ENCODE measurements around the gene MMP28.

MMP28 gene

DNA sequence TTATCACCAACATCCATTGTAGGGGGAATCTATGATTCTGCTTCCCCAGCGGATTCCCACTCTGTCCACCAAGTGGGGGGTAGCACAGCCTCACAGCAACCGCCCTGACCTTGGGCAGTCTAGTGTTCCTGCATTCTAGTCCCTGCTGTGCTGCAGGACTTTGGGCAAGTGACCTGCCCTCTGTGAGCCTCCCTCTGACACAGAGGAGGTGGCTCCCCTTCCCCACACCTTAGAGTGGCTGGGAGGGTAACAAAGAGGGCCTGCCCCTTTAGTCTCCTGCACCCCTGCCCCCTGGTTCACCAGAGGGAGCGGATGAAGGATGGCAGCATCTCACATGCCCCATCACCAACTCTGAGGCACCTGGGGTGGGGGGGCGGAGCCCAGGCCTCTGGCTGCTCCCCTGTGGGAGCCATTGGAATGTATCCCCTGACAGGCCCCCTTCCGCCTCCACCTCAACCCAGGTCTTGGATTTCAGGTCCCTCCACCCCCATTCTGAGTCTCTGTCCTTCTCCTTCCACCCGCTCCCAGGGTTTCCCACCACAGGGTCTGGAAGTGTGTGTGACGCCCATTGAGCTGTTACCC lies 52.5 kb downstream of the MMP28 start:
- no peak for DNase-seq (ENCODE audit: low spot score)

DNA sequence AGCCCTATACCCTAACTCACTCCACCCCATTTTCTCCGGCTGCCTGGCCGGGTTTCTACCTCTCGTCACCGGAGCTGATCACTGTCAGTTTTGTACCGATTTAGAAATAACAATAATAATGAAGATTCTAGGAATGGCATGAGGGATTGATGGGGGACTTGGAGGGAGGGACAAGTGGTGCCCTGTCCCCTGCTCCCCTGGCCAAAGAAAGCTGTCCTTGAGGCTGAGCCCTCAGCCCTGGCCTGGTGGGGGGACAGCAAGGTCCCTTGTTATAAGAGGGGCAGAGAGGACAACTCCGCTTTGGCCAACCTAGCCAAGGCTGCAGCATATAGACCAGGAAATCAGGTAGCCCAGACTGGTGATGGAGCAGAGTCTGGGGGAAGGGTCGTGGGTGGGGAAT lies 52.9 kb downstream of the MMP28 start:
- DNase-seq (ENCODE audit: low spot score), result no peak

DNA sequence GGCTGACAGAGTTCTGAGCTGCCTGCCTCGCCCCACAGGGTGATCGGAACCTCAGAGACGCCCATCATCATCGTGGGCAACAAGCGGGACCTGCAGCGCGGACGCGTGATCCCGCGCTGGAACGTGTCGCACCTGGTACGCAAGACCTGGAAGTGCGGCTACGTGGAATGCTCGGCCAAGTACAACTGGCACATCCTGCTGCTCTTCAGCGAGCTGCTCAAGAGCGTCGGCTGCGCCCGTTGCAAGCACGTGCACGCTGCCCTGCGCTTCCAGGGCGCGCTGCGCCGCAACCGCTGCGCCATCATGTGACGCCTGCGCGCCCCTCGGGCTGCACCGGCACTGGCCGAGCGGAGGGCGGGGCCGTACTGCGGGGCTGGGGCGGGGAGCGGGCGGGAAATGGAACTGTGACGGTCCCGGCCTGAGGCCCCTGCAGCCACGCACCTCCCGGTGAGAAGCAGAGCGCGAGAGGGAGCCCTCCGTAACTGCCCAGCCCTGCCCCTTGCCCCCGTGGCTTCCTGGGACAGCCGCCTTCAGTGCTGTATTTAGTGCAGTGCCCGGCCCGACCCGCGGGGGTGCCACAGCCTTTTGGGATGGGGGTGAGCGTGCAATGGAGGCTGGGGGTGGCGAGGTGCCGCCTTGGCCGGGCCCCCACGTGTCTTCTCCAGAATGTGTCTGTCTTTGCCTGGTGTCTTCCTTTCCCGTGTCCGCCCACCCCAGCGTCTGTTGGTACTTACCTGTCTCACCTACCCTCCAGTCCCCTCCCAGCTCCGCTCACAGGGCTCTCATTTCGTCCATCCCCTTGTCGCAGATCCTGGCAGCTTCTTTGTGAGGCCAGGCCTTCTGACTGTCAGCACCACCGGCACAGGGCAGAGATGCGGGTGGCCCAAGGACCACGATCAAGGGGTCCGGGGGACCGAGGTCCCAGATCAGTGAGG lies 54.2 kb downstream of the MMP28 start:
- DNase-seq (ENCODE audit: low spot score), result no peak

DNA sequence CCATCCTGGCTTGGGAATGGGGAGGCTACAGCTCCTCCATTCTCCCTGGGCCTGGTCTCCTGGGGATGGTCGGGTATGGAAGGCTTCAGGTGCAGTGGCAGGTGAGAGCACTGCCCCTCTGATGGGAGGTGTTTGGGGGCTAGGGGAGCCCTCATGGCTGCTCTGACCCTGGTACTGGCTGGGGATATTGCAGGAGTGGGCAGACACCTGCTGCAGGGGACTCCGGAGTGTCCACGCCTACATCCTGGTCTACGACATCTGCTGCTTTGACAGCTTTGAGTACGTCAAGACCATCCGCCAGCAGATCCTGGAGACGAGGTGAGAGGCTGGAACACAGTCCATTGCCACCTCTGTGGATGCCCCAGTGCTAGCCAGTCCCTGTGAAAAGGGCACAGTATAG lies 55.2 kb downstream of the MMP28 start:
- DNase-seq (ENCODE audit: low spot score), result no peak

DNA sequence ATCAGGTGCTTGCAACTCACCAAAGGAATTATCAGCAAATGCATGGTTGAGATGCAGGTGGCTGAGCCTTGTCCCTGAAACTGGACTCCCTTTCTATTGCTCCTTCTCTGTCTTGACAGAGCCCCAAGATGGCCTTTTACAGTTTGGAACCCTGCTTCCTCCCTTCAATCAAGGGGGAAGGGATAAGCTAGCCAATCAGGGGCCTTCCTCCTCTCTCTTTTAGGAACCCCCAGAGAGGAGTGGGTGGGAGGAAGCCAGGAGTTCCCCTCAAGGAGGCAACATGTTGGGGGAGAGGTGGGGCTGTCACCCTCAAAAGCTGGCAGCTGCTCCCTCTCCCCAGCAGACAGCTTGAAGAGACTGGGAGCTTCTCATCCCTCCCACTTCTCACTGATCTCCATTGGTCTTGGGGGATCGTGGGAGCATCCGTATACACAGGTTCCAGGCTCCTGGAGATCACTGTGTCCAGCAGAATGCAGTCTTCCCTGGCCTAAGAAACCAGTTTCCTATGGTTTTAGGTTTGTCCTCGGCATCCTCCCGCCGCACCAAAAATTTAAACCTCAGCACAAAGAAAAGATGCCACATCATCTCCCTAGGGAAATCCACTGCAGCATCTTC lies 56.8 kb downstream of the MMP28 start:
- DNase-seq (ENCODE audit: low spot score), result no peak

DNA sequence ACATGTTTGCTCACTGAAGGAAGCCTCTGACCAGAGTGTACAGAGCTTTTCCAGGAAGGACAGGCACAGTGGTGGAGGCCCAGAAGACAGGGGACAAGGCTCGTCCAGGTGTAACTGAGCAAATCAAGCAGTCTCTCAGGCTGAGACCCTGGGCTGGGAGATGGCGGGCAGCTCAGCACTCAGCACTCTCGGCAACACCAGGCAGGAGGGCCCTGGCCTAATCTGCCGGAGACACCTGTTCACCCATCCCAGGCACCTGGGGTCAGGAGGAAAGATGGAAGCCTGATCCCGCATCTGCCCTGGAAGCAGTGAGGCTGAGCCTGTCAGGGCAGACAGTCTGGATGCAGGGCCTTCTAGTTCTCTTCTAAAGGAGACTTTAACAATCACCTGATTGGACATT lies 59.2 kb downstream of the MMP28 start:
- DNase-seq (ENCODE audit: low spot score), result no peak

DNA sequence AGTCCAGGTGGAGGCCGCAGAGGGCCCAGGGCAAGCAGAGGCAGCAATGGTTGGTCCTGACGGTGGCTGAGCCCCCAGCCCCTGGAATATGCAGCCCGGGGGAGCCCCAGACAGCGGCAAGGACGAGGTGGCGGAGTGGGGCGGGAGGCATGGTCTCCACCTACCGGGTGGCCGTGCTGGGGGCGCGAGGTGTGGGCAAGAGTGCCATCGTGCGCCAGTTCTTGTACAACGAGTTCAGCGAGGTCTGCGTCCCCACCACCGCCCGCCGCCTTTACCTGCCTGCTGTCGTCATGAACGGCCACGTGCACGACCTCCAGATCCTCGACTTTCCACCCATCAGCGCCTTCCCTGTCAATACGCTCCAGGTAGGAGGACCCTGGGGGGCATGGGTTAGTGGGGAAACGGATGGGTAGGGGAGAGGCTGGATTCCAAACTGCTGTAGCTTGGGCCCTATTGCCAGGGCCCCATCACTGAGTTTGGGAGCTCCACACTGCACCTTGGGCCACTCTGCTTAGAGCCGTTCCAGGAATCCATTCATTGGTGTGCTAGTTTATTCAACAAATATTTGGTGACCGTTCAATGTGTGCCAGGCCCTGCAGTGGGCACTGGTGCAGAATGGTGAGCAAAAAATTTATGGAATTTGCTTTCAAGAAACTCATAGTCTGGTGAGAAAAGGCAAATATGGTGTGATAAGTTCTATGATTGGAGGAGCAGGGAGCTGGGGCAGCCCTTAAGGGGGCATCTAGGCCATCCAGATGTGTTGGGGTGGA lies 60.2 kb downstream of the MMP28 start:
- DNase-seq (ENCODE audit: low spot score), result no peak

DNA sequence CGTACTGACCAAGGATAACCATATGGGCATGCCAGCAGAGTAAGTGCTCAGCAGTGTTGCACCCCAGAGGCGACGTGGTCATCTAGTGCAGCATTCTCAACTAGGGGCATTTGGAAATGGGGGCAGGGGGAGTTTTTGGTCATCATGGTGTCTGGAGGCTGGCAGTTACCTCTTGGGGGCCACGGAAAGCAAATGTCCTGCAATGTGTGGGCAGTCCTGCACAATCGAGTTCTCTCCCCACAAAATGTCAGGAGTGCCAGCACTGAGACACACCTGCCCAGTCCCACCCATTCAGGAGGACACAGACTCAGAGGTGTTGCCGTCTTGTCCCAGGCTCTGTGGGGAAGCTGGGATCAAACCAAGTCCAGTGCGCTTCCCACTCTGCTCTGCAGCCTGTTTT lies 61.0 kb downstream of the MMP28 start:
- DNase-seq (ENCODE audit: low spot score), result no peak

DNA sequence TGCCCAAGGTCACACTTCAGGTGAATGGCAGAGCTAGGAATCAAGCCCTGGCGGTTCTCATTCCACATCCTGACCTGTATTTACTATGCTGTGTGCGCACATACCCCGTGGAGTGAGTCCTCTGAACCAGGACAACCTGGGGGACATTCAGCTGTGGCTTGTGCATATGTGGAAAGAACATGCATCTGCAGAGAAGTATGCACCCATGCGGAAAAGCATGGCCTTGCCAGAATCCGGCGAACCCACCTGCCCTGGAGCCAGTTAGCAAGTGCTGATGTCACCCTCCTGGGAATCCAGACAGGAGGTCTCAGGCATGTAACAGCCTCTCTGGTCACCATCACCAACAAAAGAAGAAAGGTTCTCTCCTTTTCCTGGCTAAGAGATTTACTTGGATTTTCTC lies 62.1 kb downstream of the MMP28 start:
- DNase-seq (ENCODE audit: low spot score), result no peak

DNA sequence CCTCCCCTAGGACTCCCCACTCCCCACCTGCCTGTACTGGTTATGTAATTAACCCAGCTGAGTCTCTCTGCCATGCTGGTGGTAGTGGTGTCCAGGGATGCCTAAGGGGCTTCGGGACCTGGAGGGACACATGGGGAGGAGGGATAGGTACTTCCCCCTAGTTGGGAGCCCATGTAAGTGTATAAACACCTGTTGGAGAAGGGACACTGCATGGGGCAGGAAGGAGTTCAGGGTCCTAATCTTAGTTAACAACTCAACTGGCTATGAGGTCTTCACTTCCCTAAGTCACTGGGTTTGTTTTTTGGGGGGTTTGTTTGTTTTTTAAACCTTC lies 62.7 kb downstream of the MMP28 start:
- DNase-seq (ENCODE audit: low spot score), result no peak

DNA sequence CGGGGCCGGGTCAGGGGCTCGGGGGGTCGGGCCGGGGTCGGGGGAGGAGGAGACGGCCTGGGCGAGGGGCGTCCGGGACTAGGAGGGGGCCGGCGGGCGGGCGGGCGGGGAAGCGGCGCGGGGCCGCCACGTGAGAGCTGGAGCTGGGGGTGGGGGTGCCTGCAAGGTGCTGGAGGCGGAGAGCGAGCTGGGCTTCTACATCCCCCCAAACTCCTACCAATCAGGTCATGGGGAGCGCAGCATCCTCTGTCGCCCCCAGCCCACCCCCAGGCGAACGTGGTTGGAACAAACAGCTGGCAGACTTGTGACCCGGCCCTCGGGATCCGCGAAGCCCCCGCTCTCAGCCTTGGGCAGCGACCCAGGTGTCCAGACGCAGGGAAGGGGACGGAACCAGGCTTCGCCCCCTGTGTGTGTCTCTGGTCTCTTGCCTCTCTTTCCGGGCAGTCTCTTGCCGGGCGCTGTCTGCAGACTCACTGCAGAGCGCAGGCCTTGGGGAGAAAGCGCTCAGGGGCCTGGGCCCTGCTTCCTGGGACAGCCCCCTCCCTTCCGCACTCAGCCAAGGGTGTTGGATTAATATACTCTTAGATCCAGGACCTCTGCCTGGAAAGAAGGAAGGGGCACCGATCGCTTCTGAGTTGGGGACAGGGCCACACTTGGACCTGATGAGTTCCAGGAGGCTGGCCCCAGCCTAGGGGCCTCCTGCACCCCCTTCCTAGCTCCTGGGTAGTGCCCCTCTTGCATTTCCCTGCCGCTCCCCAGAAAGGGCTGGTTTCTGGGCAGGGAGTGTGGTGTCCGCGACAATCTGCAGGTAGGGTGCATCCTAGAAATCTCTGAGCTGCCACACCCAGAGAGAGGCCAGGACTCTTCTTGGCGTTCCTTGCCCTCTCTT lies 63.3 kb downstream of the MMP28 start:
- no peak for DNase-seq (ENCODE audit: low spot score)

DNA sequence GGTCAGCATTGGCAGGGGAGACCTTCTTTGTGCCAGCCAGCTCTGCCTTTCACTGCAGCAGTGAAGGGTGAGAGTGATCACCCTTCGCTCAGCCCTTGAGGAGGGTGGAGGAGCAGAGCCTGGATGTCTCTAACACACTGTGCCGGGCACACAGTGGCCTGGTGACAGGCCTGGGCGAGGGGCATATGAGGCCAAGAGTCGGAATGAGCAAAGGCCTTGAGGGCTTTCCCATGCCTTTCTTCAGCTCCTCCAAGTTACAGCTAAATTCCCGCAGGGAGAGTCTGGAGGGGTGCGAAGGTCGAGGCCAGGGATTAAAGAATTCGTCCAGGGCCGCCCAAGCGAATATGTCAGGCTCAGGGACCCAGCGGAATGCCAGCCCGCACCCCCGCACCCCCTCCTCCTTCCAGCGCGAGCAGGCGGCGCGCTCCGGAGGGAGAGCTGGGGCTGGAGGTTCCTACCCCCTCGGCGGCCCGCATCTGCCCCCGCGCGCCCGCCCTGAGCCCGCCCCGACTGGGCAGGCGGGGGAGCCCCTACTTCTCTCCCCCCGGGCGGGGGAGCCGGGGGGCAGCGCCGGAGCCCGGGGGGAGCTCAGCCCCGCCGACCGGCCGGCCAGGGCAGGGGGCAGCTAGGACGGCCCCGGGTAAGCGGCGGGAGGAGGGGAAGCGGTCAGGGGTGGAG lies 64.1 kb downstream of the MMP28 start, which contains the start of gene RASL10B:
Gene RASL10B, plus strand, starts transcription at position 401 of the 678 bp plus-strand sequence. CDS start 3,546 bp downstream, outside the sequence.
- peak; percentile 70 for DNase-seq (ENCODE audit: low spot score)

DNA sequence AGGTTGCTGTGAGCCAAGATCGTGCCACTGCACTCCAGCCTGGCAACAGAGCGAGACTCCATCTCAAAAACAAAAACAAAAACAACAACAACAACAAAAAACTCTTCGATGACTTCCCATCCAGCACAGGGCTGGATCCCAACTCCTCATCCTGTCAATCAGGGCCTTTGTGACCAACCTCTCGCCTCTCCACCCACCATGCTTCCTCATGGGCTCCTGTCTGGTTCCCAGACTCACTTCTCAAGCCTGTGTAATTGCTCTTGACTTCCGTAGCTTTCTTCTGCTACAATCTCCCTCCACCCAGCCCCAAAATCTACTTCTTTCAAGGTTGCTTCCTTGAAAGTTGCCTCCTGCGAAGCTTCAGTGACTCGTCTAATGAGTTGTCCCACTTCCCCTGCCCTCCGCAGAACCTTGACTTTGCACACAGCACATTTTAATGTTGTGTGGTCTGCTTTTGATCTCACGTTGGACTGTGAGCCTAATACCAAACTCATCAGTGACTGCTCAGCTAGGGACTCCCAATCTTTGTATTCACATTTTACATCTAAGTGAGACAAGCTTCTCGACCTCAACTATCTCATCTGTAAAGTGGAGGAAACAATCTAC lies 64.9 kb downstream of the MMP28 start:
- DNase-seq (ENCODE audit: low spot score), result no peak

DNA sequence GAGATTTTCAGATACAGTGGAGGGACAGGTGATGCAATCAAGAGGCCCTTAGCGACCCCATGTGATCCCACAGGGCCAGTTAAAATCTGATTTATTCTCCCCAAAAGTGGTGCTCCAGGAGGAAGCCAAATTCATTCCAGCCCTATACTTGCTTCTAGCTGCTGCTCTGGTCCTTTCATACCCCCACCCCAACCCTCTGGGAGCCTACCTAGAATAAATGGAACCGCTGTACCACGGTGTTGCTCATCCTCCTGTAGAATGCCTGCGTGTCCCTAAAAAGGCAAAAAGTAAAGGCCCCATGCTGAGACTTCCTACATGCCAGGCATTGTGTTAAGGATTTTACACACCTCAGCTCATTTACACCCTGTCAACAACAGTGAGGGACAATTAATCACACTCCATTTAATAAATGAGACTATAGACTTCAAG lies 66.0 kb downstream of the MMP28 start:
- DNase-seq (ENCODE audit: low spot score), result no peak

DNA sequence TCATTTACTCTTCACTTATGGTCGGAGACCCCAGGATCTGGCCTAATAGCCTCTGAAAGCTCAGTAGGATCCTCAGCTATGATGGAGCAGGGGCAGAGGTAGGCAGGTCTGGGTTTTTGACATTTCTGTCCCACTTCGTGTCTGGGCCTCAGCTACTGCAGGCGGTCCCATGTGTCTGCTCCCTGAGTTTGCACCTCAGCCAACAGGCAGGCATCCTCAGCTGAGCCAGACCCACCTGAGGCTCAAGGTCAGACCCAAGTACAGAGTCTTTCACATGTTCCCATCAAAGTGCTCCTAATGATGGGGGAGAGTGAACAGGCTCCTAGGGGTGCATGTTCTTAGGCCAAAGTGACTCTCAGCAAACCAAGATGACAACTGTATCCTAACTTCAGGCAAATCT lies 66.9 kb downstream of the MMP28 start:
- no peak for DNase-seq (ENCODE audit: low spot score)

DNA sequence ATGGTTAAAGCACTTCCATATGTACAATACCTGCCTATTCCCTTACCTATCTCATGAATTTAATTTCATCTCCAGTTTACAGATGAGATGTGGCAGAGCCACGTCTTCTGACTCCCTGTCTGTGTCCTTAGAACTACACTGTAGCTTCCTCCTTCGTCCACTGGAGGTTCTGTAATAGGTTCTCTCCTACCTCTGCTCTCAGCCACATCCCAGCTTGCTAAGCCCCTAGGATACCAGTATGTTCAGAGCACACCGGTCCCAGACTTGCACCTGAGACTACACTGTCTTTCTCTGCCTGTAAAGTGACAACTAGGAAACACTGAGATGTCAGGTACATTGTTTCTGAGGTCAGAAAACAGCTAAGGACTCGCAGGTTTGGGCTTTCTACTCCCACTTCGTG lies 67.8 kb downstream of the MMP28 start:
- peak; percentile 1 for DNase-seq (ENCODE audit: low spot score)

DNA sequence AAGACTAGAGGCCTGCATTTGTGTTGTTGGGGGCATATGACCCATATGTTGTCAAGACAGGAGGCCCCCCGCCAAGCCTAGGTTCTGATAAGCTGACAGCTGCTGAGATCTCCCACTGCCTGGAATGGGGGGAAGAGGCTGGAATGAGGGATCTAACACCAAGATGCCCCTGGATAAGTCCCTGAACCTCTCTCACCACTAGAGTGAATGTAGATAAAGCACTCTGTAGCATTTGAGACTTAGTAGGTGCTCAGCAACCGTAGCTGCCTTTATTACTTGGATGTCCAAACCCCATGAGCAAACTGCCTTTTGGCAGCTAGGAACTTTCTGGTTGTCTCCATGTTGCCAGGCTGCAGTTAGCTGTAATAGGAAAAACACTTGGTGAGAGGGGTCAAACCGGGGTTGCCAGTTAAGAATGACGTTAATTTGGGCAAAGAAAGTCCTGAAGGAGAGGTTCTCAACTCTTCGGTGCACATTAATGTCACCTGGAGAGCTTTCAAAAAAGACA lies 68.4 kb downstream of the MMP28 start:
- no peak for DNase-seq (ENCODE audit: low spot score)

DNA sequence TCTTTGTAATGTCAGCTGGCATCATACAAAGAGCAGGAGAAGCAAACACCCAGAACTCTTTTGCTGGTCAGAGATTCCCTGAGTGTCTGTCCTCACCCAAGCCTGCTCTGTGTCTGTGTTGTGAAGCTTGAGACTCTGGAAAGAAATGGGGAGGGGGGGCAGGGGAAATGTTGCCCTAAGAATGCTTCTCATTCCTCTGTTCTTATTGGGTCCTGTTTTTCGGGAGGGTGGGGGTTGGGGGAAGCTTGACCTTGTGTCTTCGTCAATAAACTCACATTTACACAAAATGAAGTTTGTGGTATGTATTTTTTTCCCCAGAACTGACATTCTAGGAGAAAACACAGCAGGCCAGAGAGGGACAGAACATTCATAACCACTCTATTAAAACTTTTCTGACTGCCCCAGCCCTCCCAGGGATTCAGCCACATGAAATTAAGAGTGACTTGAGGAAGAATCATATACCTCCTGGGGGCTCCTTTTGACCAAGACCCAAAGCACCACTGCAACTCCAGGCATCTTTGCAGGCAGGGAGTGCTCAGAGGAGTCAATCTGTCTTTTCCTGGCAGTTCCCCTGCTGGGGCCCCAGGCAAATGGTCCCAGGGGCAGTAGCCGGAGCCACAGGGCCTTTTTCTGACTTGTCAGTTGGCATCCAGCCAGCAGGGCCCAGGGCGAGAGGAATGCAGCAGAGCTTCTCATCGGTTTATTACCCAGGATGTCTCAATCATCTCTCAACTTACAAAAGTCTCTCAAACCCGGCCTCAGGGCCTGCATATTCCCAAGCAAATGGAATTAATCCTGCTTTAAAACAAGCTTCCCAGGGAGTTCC lies 69.1 kb downstream of the MMP28 start:
- no peak for DNase-seq (ENCODE audit: low spot score)

DNA sequence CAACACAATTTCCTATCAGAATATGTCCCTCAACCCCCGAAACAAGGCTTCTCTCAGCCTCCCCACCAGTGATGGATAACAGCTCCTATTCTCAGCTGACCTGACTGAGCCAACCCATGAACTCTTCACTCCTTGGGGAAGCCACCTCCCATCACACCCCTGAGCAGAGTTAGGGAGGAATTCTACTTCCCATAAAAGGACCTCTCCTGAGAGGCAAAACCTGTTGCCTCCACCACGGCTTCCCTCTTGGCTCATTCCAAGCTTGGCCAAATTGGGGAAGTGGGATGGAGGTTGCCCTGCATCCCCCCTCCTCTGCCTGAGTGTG lies 69.7 kb downstream of the MMP28 start:
- DNase-seq (ENCODE audit: low spot score), result no peak

Data from Ammon's horn (tissue), 1 donor.